OCI-LY7 (cell line): ENCODE results near the gene MPC1.

Experiments
- EZH2phosphoT487 ChIP-seq: fragments of 200-600 bp; sonication (generic); IDR thresholded peaks from 2 replicates; pipeline ENCODE4 v1.6.1; 2018; ENCODE audit warnings: low read depth, borderline replicate concordance, mild to moderate bottlenecking, mixed run types, antibody characterized with exemption, low read length, moderate library complexity, mixed read lengths
- TF ChIP-seq, protein P1 (sequence below): fragments of 200-600 bp; sonication (generic); conservative IDR thresholded peaks from 2 replicates; pipeline ENCODE4 v1.5.1; 2014; ENCODE audit warnings: mild to moderate bottlenecking, antibody characterized with exemption, low read length, moderate library complexity, mixed read lengths

DNA sequence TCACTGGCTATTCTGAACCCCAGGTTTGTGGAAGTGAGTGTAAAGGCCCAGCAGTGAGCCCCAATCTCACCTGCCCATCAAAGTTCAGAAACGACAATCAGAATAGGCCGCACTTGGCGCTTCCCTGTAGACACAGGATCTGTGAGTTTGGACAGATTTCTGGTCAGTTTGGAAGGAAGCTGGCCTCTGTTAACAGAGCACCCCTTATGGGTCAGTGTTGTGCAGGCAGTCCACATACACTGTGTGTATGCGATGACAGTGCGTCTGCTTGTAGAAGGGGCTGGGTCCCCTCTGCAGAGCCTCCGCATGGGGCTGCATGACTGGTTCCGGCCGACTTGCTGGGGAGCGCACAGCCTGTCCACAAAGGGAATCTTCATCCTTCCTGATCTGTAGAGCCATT is 3.4 kb upstream of the MPC1 start:
- TF ChIP-seq, protein P1, sequence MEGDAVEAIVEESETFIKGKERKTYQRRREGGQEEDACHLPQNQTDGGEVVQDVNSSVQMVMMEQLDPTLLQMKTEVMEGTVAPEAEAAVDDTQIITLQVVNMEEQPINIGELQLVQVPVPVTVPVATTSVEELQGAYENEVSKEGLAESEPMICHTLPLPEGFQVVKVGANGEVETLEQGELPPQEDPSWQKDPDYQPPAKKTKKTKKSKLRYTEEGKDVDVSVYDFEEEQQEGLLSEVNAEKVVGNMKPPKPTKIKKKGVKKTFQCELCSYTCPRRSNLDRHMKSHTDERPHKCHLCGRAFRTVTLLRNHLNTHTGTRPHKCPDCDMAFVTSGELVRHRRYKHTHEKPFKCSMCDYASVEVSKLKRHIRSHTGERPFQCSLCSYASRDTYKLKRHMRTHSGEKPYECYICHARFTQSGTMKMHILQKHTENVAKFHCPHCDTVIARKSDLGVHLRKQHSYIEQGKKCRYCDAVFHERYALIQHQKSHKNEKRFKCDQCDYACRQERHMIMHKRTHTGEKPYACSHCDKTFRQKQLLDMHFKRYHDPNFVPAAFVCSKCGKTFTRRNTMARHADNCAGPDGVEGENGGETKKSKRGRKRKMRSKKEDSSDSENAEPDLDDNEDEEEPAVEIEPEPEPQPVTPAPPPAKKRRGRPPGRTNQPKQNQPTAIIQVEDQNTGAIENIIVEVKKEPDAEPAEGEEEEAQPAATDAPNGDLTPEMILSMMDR, result no peak
- TF ChIP-seq EZH2phosphoT487, result no peak
